NAMALWA (cell line): ENCODE data around the gene EEIG1.
A peak's percentile ranks its signal among the peaks of the same experiment; 100 is the strongest.
"Not testable (repeated sequence)": the region's sequence is repeated elsewhere in the genome, so short reads cannot be mapped to it uniquely, and the experiment has no call there.

Experiments used
- DNase-seq: peaks from one replicate; pipeline ENCODE4 v3.0.0-alpha.2; 2015; ENCODE audit warnings: low spot score

Gene EEIG1

GRCh38 chr9:127980706-127981558 lies at the start of gene EEIG1:
Gene EEIG1, minus strand, starts transcription at chr9:127980989. Its CDS starts 852 bp downstream, at chr9:127980137.
- peak; percentile 96 for DNase-seq

- no peak for DNase-seq
Observed at GRCh38 chr9:128027705-128028104, 46.9 kb upstream of the EEIG1 start.

DNA sequence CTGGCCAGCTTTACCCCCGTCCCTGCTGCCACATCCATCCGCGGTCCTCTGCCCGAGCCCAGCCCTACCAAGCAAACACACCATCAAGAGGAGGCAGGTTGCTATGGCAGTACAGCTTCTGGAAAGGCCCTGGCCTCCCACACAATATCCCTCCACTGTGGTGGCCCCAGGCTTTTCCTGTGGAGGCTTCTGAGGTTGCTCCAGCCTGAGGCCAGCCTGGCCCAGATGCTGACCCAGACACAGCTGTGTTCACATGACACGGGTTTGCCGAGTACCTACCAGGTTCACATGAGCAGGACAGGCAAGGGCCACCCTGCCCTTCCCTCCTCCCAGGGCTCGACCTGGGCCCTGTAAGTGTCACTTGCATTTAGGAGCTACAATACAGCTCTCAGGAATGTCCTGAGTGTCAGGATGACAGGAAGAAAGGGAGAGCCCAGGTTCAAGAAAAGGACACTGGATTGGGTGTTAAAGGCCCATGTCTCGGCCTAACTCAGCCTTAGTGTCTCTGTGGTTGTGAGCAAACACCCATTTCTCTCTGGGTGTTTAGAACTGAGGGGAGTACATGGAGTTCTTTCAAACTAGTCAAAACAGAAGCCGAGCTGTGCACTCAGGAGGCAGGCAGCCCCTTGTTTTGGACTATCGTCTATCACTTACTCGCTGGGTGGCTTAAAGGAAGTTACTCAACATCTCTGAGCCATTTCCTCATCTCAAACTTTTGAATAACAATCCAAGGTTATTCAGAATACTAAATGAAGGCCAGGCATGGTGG lies 46.2 kb upstream of the EEIG1 start:
- DNase-seq, result peak; percentile 21

GRCh38 chr9:128026255-128026772 lies 45.5 kb upstream of the EEIG1 start:
- peak; percentile 73 for DNase-seq

GRCh38 chr9:128025736-128026135 lies 44.9 kb upstream of the EEIG1 start:
- no peak for DNase-seq

GRCh38 chr9:128024761-128025308 lies 44.0 kb upstream of the EEIG1 start:
- no peak for DNase-seq

DNA sequence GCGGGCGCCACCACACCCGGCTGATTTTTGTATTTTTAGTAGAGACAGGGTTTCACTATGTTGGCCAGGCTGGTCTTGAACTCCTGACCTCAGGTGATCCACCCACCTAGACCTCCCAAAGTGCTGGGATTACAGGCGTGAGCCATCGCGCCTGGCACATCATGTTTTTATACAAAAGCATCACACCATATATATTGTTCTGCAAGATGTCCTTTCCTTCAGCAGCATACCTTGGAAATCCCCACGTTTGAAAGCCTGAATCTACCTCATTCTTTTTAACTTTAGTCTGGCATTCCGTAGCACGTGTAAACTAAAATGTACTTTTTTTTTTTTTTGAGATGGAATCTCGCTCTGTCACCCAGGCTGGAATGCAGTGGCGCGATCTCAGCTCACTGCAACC lies 42.9 kb upstream of the EEIG1 start:
- not testable (repeated sequence) for DNase-seq

DNA sequence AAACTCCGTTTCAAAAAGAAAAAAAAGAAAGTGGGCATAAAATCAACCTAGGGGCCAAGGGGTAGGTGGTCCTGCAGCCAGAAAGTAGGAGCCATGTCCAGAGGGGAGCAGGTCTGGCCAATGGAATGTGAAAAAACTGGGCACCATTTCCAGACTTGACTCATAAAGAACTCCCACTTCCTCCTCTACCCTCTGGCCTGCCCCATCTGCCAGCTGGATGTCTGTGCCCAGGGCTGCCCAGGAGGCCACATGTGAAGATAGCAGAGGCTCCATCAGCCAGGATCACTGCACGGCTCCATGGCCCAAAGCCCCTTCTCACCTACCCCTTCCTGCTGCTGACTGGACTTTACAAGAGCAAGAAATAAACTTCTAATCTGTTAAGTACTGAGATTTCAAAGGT lies 42.1 kb upstream of the EEIG1 start:
- DNase-seq, result no peak

DNA sequence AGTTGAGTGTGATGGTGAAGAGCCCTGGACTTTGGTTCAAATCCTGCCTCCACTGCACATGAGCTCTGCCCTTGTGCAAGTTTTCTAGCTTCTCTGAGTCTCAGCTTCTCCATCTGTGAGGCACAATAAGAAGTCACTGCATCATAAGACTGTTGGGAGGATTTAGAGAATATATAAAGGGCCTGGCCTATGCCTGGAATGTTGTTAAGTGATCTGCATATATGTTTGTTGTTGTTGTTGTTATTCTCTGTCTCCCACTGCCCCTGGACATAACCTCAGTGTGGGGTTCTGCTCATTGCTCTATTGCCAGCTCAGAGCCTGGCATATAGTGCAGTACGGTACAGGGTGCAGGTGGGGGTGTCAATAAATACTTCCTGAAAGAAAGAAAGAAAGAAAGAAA lies 40.3 kb upstream of the EEIG1 start:
- DNase-seq, result no peak

GRCh38 chr9:128020692-128021091 lies 39.9 kb upstream of the EEIG1 start:
- peak; percentile 42 for DNase-seq

GRCh38 chr9:128015696-128016095 lies 34.9 kb upstream of the EEIG1 start:
- DNase-seq, result no peak

DNA sequence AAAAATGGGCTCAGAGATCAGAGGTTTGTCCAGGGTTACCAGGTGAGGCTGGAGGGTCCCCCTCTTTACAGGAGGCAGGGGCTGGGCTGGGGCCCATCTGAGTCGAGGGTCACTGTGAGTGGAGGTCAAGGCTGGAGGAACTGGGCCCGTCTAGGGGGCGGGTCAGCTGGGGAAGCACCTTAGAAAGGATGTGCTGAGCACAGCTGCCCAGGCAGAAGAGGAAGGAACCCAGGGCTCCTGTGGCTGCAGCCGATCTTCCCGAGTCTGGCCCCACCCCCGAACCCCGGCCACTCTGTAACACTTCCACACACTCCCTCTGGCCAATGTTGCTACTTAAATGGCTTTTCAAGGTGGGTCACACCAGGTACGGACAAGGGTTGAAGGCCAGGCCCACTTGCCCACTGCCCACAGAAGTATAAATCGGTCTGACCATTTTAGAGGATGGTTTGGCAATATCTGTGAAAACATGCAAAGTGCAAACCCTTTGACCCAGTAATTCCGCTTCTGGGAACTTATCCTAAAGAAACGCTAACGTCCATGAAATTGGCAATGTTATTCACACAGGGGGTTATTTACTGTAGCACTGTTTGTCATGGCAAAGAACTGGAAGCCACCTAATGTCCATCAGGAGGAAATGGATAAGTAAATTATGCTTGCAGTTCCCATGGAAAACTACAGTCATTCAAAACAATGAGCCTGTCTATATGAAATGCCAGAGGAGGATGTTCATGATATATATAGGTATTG lies 30.5 kb upstream of the EEIG1 start:
- DNase-seq, result no peak

DNA sequence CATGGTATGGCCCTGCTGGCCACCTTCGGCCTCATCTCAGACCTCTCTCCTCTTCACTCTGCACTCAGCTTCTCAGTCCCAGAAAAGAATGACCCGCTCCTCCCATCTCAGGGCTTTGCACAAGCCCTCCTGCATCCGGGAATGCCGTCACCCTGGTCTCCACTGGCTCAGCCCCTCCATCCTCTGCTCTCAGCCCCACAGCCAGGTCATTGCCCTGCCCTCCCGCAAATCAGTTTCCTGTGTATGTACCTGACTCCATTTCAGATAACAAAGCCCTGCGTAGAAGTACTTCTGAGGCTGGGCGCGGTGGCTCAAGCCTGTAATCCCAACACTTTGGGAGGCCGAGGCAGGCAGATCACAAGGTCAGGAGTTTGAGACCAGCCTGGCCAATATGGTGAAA lies 28.9 kb upstream of the EEIG1 start:
- DNase-seq, result no peak

- DNase-seq, result no peak
Observed at GRCh38 chr9:128008171-128008570, 27.4 kb upstream of the EEIG1 start.

GRCh38 chr9:128007566-128008138 lies 26.9 kb upstream of the EEIG1 start:
- peak; percentile 83 for DNase-seq

- no peak for DNase-seq
Observed at GRCh38 chr9:128006332-128006996, 25.7 kb upstream of the EEIG1 start.

DNA sequence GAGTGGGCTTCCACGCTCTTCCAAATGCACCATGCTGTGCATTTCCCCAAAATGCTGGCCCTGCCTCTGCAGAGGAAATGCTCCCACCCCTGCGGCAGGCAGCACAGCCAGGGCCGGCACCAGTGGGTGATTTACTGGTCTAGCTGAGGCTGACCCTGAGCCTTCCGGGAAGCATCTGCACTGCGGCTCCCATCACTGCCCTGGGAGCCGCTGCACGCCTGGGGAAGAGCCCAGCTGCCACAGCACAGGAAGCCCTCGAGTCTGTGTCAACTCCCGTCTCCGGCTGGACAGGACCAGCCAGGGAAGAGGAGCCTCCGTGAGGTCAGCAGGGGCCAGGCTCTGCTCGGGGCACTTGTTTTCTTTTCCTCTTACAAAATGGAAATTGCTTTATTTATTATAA lies 25.1 kb upstream of the EEIG1 start:
- no peak for DNase-seq

GRCh38 chr9:128003966-128004604 lies 23.3 kb upstream of the EEIG1 start:
- DNase-seq, result no peak

GRCh38 chr9:128002959-128003358 lies 22.2 kb upstream of the EEIG1 start:
- no peak for DNase-seq

- DNase-seq, result no peak
Observed at GRCh38 chr9:128001779-128002298, 21.1 kb upstream of the EEIG1 start.
